HAP-1 (cell line): ENCODE results near the gene GSTM4.

Experiments used
- DNase-seq, 2 experiments: peaks; one replicate each; pipeline ENCODE4 v3.0.0-alpha.2; 2016 to 2020; ENCODE audit warnings: low spot score in 2 of 2
- H3K27me3 ChIP-seq: fragments of 250-450 bp; sonication (Bioruptor Pico); 2 replicates; pipeline ENCODE4 v1.5.1; 2020; ENCODE audit warnings: low read depth, mild to moderate bottlenecking, moderate library complexity
- H3K36me3 ChIP-seq: fragments of 250-450 bp; sonication (Bioruptor Pico); replicated peaks from 2 replicates; pipeline ENCODE4 v1.5.1; 2020; ENCODE audit warnings: mild to moderate bottlenecking
- H3K4me1 ChIP-seq: fragments of 250-450 bp; sonication (Bioruptor Pico); 2 replicates; pipeline ENCODE4 v1.5.1; 2020; ENCODE audit warnings: mild to moderate bottlenecking
- H3K4me3 ChIP-seq: fragments of 250-450 bp; sonication (Bioruptor Pico); 2 replicates; pipeline ENCODE4 v1.5.1; 2020; ENCODE audit warnings: mild to moderate bottlenecking, moderate library complexity
- H3K9me3 ChIP-seq: fragments of 250-450 bp; sonication (Bioruptor Pico); 2 replicates; pipeline ENCODE4 v1.5.1; 2020; ENCODE audit warnings: mild to moderate bottlenecking, moderate library complexity
- in situ Hi-C: fragments of 300-500 bp; cut with MboI; formaldehyde crosslinking; loops from 3 replicates; pipeline ENCODE4 v1.14.3; 2020; ENCODE audit warnings: low sequenced_read_pairs, inconsistent platforms, mixed read lengths

GSTM4 gene

GRCh38 chr1:109639841-109640184, 16.1 kb upstream of the GSTM4 start:
- H3K27me3 ChIP-seq, result no peaks in the 10 kb centered on the region
- no peaks in the 10 kb centered on the region for H3K36me3 ChIP-seq
- H3K9me3 ChIP-seq, result no peaks in the 10 kb centered on the region
- peaks cover 7% of the 10 kb centered on the region for H3K4me1 ChIP-seq
- no peak overlapping the region for H3K4me3 ChIP-seq
- in situ Hi-C loops, result loop anchor here (5.0 kb wide), 1 partner anchor 132 kb away; no protein-coding TSS in a partner anchor
- DNase-seq, result no peak

- DNase-seq, result peak; percentile 41 to 95
Observed at GRCh38 chr1:109640285-109640865, 15.5 kb upstream of the GSTM4 start.

DNA sequence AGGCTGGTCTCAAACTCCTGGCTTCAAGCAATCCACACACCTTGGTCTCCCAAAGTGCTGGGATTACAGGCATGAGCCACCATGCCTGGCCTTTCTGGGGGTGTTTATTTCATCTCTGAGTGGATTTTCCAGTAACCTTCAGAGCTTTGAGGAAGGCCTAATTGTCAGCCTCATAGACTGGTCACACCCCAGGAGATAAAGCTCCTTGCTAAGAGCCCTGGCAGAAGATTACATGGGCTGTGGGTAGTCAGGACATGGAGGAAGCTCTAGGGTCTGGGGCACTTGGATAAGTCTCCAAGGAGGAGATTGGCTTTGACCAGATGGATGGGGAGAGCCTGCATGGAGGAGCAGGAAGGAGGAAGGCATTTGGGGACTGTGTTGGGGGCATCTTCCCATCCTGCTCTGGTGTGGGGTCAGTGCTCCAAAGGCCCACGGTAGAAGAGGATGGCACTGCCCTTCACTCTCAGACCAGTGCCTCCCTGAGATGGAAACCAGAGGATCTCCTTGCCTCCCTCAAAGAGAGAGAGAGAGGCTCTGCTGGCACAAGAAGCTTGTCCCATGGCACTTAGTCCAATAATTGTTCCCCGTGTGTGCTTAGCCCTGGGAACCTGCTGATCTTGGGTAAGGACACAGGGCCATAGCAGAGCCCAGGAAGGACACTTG, 14.7 kb upstream of the GSTM4 start:
- peaks cover 7% of the 10 kb centered on the region for H3K4me1 ChIP-seq
- DNase-seq, result peak in 1 of 2 experiments; percentile 6
- in situ Hi-C loops, result loop anchor here (5.0 kb wide), 1 partner anchor 131 kb away; no protein-coding TSS in a partner anchor
- H3K4me3 ChIP-seq, result no peak overlapping the region
- H3K36me3 ChIP-seq, result no peaks in the 10 kb centered on the region
- H3K9me3 ChIP-seq, result no peaks in the 10 kb centered on the region
- H3K27me3 ChIP-seq, result no peaks in the 10 kb centered on the region

More at GRCh38 chr1:109640285-109640865, 15.5 kb upstream of the GSTM4 start:
- no peak overlapping the region for H3K4me3 ChIP-seq
- H3K27me3 ChIP-seq, result no peaks in the 10 kb centered on the region
- H3K4me1 ChIP-seq, result peaks cover 7% of the 10 kb centered on the region
- H3K9me3 ChIP-seq, result no peaks in the 10 kb centered on the region
- in situ Hi-C loops, result loop anchor here (5.0 kb wide), 1 partner anchor 132 kb away; no protein-coding TSS in a partner anchor
- no peaks in the 10 kb centered on the region for H3K36me3 ChIP-seq

DNA sequence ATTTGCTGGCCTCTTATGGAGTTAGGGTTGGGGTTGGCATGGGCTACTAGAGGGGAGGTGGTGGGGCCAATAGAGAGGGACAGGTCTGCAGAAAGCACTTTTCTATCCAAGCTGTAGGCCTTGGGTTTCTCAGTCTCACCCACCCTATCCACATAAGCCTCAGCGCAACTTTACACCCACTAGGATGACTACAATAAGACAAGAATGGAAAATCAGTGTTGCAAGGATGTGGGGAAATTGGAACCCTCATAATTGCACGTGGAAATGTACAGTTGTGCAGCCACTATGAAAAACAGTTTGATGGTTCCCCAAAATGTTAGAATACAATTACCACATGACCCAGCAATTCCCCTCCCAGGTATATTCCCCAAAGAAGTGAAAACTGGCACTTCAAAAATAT, 14.0 kb upstream of the GSTM4 start:
- H3K4me3 ChIP-seq, result no peak overlapping the region
- H3K9me3 ChIP-seq, result no peaks in the 10 kb centered on the region
- no peaks in the 10 kb centered on the region for H3K27me3 ChIP-seq
- in situ Hi-C loops, result loop anchor here (5.0 kb wide), 1 partner anchor 130 kb away; no protein-coding TSS in a partner anchor
- no peak for DNase-seq
- no peaks in the 10 kb centered on the region for H3K36me3 ChIP-seq
- peaks cover 7% of the 10 kb centered on the region for H3K4me1 ChIP-seq

GRCh38 chr1:109642626-109643025, 13.3 kb upstream of the GSTM4 start:
- in situ Hi-C loops, result loop anchor here (5.0 kb wide), 1 partner anchor 130 kb away; no protein-coding TSS in a partner anchor
- Histone ChIP-seq H3K9me3 (no peaks in the 10 kb centered on the region), H3K4me1 (peaks cover 7% of the 10 kb centered on the region), H3K4me3 (no peak overlapping the region), H3K27me3 (no peaks in the 10 kb centered on the region), H3K36me3 (no peaks in the 10 kb centered on the region)
- no peak for DNase-seq

DNA sequence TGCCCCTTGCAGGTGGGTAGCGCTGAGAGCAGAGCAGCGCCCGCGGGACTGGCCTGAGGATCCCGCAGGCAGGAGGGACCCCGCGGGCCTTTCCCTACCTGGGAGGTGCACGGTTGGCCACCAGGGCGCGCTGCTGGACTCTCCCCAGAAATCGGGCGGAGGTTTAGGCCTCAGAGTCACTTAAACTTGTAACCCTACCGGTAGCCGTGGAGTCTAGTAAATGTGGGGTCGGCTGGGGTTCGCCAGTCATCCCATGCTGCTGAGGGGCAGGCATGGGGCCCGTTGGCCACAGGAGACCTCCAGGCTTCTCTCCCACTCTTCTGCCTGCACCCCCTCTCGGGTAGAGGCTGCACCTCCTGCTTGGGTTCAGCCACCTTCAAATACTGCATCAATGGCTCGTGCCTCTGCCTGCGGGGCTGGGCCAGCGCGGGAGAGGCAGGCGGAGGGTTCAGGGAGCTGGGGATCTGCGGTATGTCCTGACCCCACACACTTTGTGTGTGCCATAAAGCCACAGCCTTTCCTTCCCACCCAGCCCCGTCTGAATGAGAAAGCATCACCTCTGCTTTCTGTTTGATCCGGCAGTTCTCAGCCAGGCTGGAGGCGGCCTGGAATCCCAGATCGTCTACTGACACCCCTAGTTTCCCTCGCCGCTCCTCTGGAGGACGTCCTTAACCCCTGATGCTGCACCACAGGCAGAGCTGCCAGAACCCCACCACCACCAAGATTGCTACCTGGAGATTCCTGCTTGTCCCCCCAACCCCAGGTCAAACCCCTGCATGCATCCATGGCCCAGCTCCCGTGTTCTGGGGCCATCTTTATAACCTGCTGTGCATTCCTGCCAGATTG, 12.3 kb upstream of the GSTM4 start:
- Histone ChIP-seq H3K9me3 (no peaks in the 10 kb centered on the region), H3K4me3 (no peak overlapping the region), H3K27me3 (no peaks in the 10 kb centered on the region), H3K4me1 (peaks cover 7% of the 10 kb centered on the region), H3K36me3 (no peaks in the 10 kb centered on the region)
- in situ Hi-C loops, result loop anchor here (5.0 kb wide), 1 partner anchor 129 kb away; no protein-coding TSS in a partner anchor
- peak; percentile 74 to 94 for DNase-seq

DNA sequence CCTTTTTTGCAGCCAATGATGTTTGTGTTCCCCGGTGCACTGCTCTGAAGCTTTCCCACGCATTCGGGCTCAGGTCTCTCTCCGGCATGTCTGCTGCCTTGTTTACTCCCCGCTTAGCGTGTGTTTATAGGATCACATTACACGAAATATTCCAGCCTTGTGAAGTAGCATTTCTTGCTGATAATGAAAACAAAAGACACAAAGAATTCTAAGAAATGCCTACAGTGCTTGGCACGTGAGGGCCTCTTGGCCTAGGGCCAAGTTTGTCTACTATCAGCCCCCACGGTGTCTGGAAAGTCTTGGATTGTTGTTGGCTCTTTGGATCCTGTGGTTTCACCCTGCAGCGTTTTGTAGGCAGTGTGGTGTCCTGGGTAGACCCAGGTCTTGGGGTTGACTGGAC, 11.2 kb upstream of the GSTM4 start:
- Histone ChIP-seq H3K27me3 (no peaks in the 10 kb centered on the region), H3K4me1 (peaks cover 12% of the 10 kb centered on the region), H3K4me3 (no peak overlapping the region), H3K36me3 (no peaks in the 10 kb centered on the region), H3K9me3 (no peaks in the 10 kb centered on the region)
- DNase-seq, result no peak
- in situ Hi-C loops, result loop anchor here (5.0 kb wide), 1 partner anchor 128 kb away; no protein-coding TSS in a partner anchor

DNA sequence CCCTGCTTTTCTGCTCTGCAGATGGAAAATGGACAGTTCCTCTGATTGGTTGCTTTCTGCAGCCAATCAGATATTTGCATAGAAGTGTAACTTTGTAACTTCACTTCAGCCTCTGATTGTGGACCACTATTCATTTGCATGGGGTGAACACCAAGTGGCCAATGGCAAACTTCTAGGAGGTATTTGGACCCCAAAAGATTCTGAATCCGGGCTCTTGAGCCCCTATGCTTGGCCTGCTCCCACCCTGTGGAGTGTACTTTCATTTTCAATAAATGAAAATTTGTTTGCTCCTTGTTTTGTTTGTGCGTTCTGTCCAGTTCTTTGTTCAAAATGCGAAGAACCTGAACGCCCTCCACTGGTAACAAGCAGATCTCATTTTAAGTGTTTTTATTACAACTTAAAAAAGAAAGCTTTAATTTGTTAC, 6.4 kb upstream of the GSTM4 start:
- Histone ChIP-seq H3K4me1 (peaks cover 5% of the 10 kb centered on the region; the same call in 1 of the 2 replicates), H3K4me3 (no peak overlapping the region), H3K27me3 (no peaks in the 10 kb centered on the region), H3K9me3 (no peaks in the 10 kb centered on the region), H3K36me3 (no peaks in the 10 kb centered on the region)
- peak in 1 of 2 experiments; percentile 38 for DNase-seq
- in situ Hi-C loops, result no loop called here

DNA sequence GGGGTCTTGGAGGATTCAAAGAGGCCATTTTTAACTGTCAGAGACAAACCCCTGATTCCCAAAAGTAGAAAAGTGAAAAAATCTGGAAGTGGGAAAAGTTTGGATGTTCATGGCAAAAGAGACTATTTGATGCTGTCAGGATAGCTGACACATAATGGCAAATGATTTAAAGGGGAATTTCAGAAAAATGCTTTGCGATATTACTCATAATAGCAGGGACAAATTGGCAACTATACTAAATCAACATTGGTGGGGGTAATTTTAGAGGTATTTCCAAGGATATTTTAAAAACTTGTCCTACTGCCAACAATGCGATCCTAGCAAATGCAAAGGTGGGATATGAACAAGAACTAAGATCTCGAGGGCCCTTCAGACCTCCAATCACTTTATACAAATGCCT, 5.3 kb upstream of the GSTM4 start:
- no peak overlapping the region for H3K4me3 ChIP-seq
- in situ Hi-C loops, result loop anchor here (10.0 kb wide), 1 partner anchor 334 kb away; the partner anchor contains the start of gene AHCYL1
- H3K9me3 ChIP-seq, result no peaks in the 10 kb centered on the region
- no peaks in the 10 kb centered on the region for H3K36me3 ChIP-seq
- no peaks in the 10 kb centered on the region for H3K27me3 ChIP-seq
- peaks cover 7% of the 10 kb centered on the region for H3K4me1 ChIP-seq
- no peak for DNase-seq

DNA sequence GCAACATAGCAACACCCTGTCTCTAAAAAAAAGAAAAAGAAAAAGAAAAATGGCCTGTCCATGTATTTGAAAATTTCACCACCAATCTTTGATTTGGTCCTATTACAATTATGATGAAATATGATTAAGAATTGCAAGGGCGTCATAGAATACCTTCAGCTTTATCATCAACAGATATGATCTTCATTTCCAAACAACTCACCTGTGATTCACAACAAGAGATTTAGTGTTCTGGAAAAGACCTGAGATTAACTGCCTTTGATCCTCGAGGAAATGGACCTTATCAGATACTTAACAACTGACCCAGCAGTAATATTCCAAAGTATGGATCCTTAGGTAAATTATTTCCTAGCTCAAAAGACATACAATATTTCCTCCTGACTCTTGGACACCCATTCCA, 3.5 kb upstream of the GSTM4 start:
- H3K27me3 ChIP-seq, result no peaks in the 10 kb centered on the region

GRCh38 chr1:109653306-109653705, 2.6 kb upstream of the GSTM4 start:
- in situ Hi-C loops, result loop anchor here (10.0 kb wide), 1 partner anchor 331 kb away; the partner anchor contains the start of gene AHCYL1
- peaks cover 7% of the 10 kb centered on the region for H3K4me1 ChIP-seq
- H3K4me3 ChIP-seq, result no peak overlapping the region
- no peaks in the 10 kb centered on the region for H3K36me3 ChIP-seq
- no peaks in the 10 kb centered on the region for H3K27me3 ChIP-seq
- no peaks in the 10 kb centered on the region for H3K9me3 ChIP-seq
- DNase-seq, result no peak

More for the DNA sequence above, 3.5 kb upstream of the GSTM4 start:
- H3K4me1 ChIP-seq, result peaks cover 7% of the 10 kb centered on the region
- in situ Hi-C loops, result loop anchor here (10.0 kb wide), 1 partner anchor 332 kb away; the partner anchor contains the start of gene AHCYL1
- no peaks in the 10 kb centered on the region for H3K36me3 ChIP-seq
- no peaks in the 10 kb centered on the region for H3K9me3 ChIP-seq
- H3K4me3 ChIP-seq, result no peak overlapping the region
- no peak for DNase-seq

DNA sequence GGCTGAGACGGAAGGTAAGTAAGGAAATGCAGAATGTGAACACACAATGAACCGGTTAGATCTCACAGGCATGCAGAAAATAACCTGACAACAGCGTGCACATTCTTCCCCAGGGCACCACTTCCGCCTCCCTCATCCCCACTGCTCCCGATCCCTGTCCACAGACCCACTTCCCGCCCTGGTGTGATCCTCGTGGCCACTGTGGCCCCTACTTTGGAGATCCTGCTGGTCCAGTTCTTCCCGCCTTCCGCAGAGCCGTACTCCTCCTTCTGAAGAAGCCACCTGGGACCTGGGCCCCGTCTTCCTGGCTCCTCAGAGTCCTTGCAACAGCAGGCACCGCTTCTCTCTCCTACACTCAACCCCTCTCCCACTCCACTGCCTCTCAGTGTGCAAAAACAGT, 1.4 kb upstream of the GSTM4 start:
- Histone ChIP-seq H3K36me3 (no peaks in the 10 kb centered on the region; the same call in 1 of the 2 replicates), H3K4me3 (no peak overlapping the region), H3K27me3 (no peaks in the 10 kb centered on the region), H3K9me3 (no peaks in the 10 kb centered on the region), H3K4me1 (peaks cover 3% of the 10 kb centered on the region)
- in situ Hi-C loops, result loop anchor here (10.0 kb wide), 1 partner anchor 330 kb away; the partner anchor contains the start of gene AHCYL1
- no peak for DNase-seq

GRCh38 chr1:109657395-109657794, 1.5 kb downstream of the GSTM4 start:
- DNase-seq, result no peak
- Histone ChIP-seq H3K36me3 (no peaks in the 10 kb centered on the region; the same call in 1 of the 2 replicates), H3K4me1 (peaks cover 2% of the 10 kb centered on the region; the same call in 1 of the 2 replicates), H3K27me3 (no peaks in the 10 kb centered on the region), H3K9me3 (no peaks in the 10 kb centered on the region), H3K4me3 (no peak overlapping the region)
- in situ Hi-C loops, result loop anchor here (10.0 kb wide), 1 partner anchor 327 kb away; the partner anchor contains the start of gene AHCYL1
